Liver (tissue), 9 donors: ENCODE results near the gene MYRF. TPM values are rescaled to one million over a fixed set of nuclear protein-coding genes. Genes with fewer than 3 reads are reported as not detected.
A peak's percentile ranks its signal among the peaks of the same experiment; 100 is the strongest.

ENCODE experiments used
- DNase-seq: peaks from one replicate; pipeline ENCODE4 v3.0.0-alpha.2; 2017; ENCODE audit warnings: low spot score
- H3K27ac ChIP-seq, 2 donors: one replicate each; pipeline ENCODE4 v1.7.0; 2013; ENCODE audit warnings: inconsistent platforms in 2 of 2, low read length in 2 of 2, control low read depth in 1 of 2, low read depth in 1 of 2, mild to moderate bottlenecking in 1 of 2
- H3K27me3 ChIP-seq, 4 donors: one replicate each; pipeline versions ENCODE4 v1.6.1 to v1.7.0; 2013; ENCODE audit warnings: low read length in 3 of 4, inconsistent platforms in 1 of 4, mild to moderate bottlenecking in 1 of 4, moderate library complexity in 1 of 4; ENCODE audit not compliant: control insufficient read depth in 4 of 4, insufficient read depth in 4 of 4
- H3K36me3 ChIP-seq, 4 donors: one replicate each; pipeline versions ENCODE4 v1.6.1 to v1.7.0; 2013; ENCODE audit warnings: low read length in 3 of 4, mild to moderate bottlenecking in 3 of 4, low read depth in 1 of 4, moderate library complexity in 1 of 4; ENCODE audit not compliant: control insufficient read depth in 4 of 4, insufficient read depth in 3 of 4
- H3K4me1 ChIP-seq, 4 donors: one replicate each; pipeline versions ENCODE4 v1.6.1 to v1.7.0; 2013; ENCODE audit warnings: low read length in 3 of 4, mild to moderate bottlenecking in 3 of 4, moderate library complexity in 1 of 4; ENCODE audit not compliant: control insufficient read depth in 4 of 4, insufficient read depth in 4 of 4
- H3K4me3 ChIP-seq, 3 donors: one replicate each; pipeline versions ENCODE4 v1.6.1 to v1.7.0; 2013; ENCODE audit warnings: low read length in 3 of 3, control low read depth in 1 of 3, low read depth in 1 of 3, mild to moderate bottlenecking in 1 of 3
- H3K9ac ChIP-seq, 2 donors: one replicate each; pipeline ENCODE4 v1.7.0; 2013; ENCODE audit warnings: low read length in 2 of 2, mild to moderate bottlenecking in 2 of 2, moderate library complexity in 2 of 2, control low read depth in 1 of 2, low read depth in 1 of 2
- H3K9me3 ChIP-seq, 4 donors: one replicate each; pipeline versions ENCODE4 v1.6.1 to v1.7.0; 2013; ENCODE audit warnings: low read length in 3 of 4; ENCODE audit not compliant: control insufficient read depth in 4 of 4
- FOXA1 ChIP-seq: IDR thresholded peaks from 2 replicates; pipeline ENCODE4 v1.6.1; 2016; ENCODE audit warnings: antibody characterized with exemption
- GABPA ChIP-seq, 2 donors: IDR thresholded peaks in 1 of 2; conservative IDR thresholded peaks in 1 of 2; 2 replicates each; pipeline ENCODE4 v1.6.1; 2016; ENCODE audit warnings: antibody characterized with exemption in 2 of 2, mild to moderate bottlenecking in 1 of 2, moderate library complexity in 1 of 2
- HNF4A ChIP-seq, 2 donors: conservative IDR thresholded peaks; 2 replicates each; pipeline ENCODE4 v1.6.1; 2016; ENCODE audit warnings: antibody characterized with exemption in 2 of 2, mild to moderate bottlenecking in 2 of 2
- JUND ChIP-seq, 2 donors: IDR thresholded peaks; 2 replicates each; pipeline ENCODE4 v1.6.1; 2016; ENCODE audit warnings: antibody characterized with exemption in 2 of 2
- NR2F2 ChIP-seq: IDR thresholded peaks from 2 replicates; pipeline ENCODE4 v1.6.1; 2016; ENCODE audit warnings: antibody characterized with exemption
- RAD21 ChIP-seq, 2 donors: IDR thresholded peaks; 2 replicates each; pipeline ENCODE4 v1.6.1; 2016; ENCODE audit warnings: antibody characterized with exemption in 2 of 2, mild to moderate bottlenecking in 2 of 2
- RXRA ChIP-seq, 2 donors: IDR thresholded peaks; 2 replicates each; pipeline ENCODE4 v1.6.1; 2017 to 2018; ENCODE audit warnings: antibody characterized with exemption in 2 of 2, mild to moderate bottlenecking in 1 of 2
- SP1 ChIP-seq: IDR thresholded peaks from 2 replicates; pipeline ENCODE4 v1.6.1; 2018; ENCODE audit warnings: antibody characterized with exemption, mild to moderate bottlenecking
- TAF1 ChIP-seq: conservative IDR thresholded peaks from 2 replicates; pipeline ENCODE4 v1.6.1; 2016; ENCODE audit warnings: antibody characterized with exemption, mild to moderate bottlenecking
- WGBS: extraction: QIAGEN DNeasy Blood & Tissue Kit; methylation state at CpG from one replicate; pipeline ENCODE4 v1.1.7; 2013; 5-methylcytosine and 5-hydroxymethylcytosine counted together
- polyA plus RNA-seq, 2 donors: library from polyadenylated mRNA; stranded (reverse) in 1 of 2; unstranded in 1 of 2; fragments of 200-250 nt in 1 of 2; fragments of >200 nt in 1 of 2; fragmentation: Nextera tagmentation in 1 of 2; extraction: Ambion mirVana in 1 of 2; gene quantifications; one replicate each; pipeline versions ENCODE4 v1.2.1 to v1.2.3, GENCODE V29; 2013 to 2015
- total RNA-seq, 2 donors: library from RNA; depleted of rRNA; stranded (reverse); fragments of >200 nt; gene quantifications; one replicate each; pipeline ENCODE4 v1.2.3, GENCODE V29; 2014
- TF ChIP-seq, protein P1 (sequence below): IDR thresholded peaks from 2 replicates; pipeline ENCODE4 v1.6.1; 2016; ENCODE audit warnings: antibody characterized with exemption
- TF ChIP-seq, protein P2 (sequence below): IDR thresholded peaks from 2 replicates; pipeline ENCODE4 v1.6.1; 2016; ENCODE audit warnings: antibody characterized with exemption
- TF ChIP-seq, protein P3 (sequence below): fragments of 150-350 bp; IDR thresholded peaks from 2 replicates; pipeline ENCODE4 v1.5.1; 2017; ENCODE audit warnings: improper control_type of control experiment, low read depth, low read length; ENCODE audit not compliant: missing input control
- donor health status: healthy.
- donor health status: healthy.
- donor health status: healthy.
- donor health status: healthy.
- donor health status: healthy.

The MYRF gene
- total and polyA plus RNA-seq, 4 donors = 3.5 to 6.5 (median 4.4) TPM

DNA sequence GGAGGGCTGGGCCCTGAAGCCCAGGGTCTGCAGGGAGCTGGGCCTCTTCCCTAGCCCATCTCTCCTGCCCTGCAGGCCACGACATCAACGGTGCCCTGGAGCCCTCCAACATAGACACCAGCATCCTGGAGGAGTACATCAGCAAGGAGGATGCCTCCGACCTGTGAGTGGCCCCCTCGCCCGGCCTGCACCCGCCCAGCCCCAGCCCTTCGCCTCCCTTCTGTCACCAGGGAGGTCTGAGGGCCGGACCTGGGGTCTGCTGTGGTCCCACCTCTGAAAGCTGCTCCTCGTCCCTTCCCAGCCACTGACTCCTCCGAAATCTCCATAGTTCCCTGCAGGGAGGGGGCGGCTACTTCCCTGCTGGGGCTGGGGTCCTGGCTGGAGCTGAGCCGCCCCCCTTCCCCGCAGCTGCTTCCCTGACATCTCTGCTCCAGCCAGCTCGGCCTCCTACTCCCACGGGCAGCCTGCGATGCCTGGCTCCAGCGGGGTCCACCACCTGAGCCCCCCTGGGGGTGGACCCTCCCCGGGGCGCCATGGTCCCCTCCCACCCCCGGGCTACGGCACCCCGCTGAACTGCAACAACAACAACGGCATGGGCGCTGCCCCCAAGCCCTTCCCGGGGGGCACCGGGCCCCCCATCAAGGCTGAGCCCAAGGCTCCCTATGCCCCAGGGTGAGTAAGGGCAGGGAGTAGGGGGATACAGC lies 13.3 kb downstream of the MYRF start:
- Histone ChIP-seq H3K27ac (peak overlapping the region; percentile 81 to 98), H3K36me3 (no peaks in the 10 kb centered on the region), H3K4me1 (peaks cover 18 to 48% (median 32%) of the 10 kb centered on the region in 4 donors), H3K9ac (no peak overlapping the region), H3K4me3 (no peak overlapping the region), H3K27me3 (no peaks in the 10 kb centered on the region), H3K9me3 (no peaks in the 10 kb centered on the region)
- TF ChIP-seq, protein P1, sequence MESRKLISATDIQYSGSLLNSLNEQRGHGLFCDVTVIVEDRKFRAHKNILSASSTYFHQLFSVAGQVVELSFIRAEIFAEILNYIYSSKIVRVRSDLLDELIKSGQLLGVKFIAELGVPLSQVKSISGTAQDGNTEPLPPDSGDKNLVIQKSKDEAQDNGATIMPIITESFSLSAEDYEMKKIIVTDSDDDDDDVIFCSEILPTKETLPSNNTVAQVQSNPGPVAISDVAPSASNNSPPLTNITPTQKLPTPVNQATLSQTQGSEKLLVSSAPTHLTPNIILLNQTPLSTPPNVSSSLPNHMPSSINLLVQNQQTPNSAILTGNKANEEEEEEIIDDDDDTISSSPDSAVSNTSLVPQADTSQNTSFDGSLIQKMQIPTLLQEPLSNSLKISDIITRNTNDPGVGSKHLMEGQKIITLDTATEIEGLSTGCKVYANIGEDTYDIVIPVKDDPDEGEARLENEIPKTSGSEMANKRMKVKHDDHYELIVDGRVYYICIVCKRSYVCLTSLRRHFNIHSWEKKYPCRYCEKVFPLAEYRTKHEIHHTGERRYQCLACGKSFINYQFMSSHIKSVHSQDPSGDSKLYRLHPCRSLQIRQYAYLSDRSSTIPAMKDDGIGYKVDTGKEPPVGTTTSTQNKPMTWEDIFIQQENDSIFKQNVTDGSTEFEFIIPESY = no peak
- TF ChIP-seq NR2F2 (no peak), RAD21 (IDR thresholded peaks at IDR 0.05) (no peak), GABPA (IDR thresholded peaks at IDR 0.05 in 1 of 2, conservative IDR thresholded peaks at IDR 0.05 in 1 of 2) (no peak), TAF1 (no peak)
- TF ChIP-seq, protein P2, sequence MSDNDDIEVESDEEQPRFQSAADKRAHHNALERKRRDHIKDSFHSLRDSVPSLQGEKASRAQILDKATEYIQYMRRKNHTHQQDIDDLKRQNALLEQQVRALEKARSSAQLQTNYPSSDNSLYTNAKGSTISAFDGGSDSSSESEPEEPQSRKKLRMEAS = no peak
- DNase-seq = no peak
- 91% methylated on average over 26 of the region's 26 CpGs for WGBS

- Histone ChIP-seq H3K9me3 (no peaks in the 10 kb centered on the region), H3K9ac (no peak overlapping the region), H3K27ac (peak overlapping the region; percentile 81 to 98), H3K27me3 (no peaks in the 10 kb centered on the region), H3K4me3 (no peak overlapping the region), H3K36me3 (no peaks in the 10 kb centered on the region), H3K4me1 (peaks cover 18 to 48% (median 32%) of the 10 kb centered on the region in 4 donors)
- 50% methylated on average over 13 of the region's 13 CpGs for WGBS
- no peak for DNase-seq
- TF ChIP-seq NR2F2 (no peak), GABPA (IDR thresholded peaks at IDR 0.05 in 1 of 2, conservative IDR thresholded peaks at IDR 0.05 in 1 of 2) (no peak), SP1 (peak; percentile 50), RXRA (IDR thresholded peaks at IDR 0.05) (peak; percentile 70 to 75), JUND (IDR thresholded peaks at IDR 0.05) (no peak), FOXA1 (no peak), HNF4A (conservative IDR thresholded peaks at IDR 0.05) (peak; percentile 40 to 51)
- TF ChIP-seq, protein P3, sequence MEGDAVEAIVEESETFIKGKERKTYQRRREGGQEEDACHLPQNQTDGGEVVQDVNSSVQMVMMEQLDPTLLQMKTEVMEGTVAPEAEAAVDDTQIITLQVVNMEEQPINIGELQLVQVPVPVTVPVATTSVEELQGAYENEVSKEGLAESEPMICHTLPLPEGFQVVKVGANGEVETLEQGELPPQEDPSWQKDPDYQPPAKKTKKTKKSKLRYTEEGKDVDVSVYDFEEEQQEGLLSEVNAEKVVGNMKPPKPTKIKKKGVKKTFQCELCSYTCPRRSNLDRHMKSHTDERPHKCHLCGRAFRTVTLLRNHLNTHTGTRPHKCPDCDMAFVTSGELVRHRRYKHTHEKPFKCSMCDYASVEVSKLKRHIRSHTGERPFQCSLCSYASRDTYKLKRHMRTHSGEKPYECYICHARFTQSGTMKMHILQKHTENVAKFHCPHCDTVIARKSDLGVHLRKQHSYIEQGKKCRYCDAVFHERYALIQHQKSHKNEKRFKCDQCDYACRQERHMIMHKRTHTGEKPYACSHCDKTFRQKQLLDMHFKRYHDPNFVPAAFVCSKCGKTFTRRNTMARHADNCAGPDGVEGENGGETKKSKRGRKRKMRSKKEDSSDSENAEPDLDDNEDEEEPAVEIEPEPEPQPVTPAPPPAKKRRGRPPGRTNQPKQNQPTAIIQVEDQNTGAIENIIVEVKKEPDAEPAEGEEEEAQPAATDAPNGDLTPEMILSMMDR = no peak
- TF ChIP-seq, protein P1 = no peak
Observed at GRCh38 chr11:61766353-61766841, 14.0 kb downstream of the MYRF start.
